Calu3 (cell line): ENCODE measurements around the gene ARG1. TPM values are rescaled to one million over a fixed set of nuclear protein-coding genes. Genes with fewer than 3 reads are reported as not detected.

Source experiments
- BruUV-seq: library from RNA; stranded (reverse); fragments of 400-500 nt; replicated peaks from 2 replicates; lab custom pipeline; 2021; lab: Mats Ljungman, UMichigan
- CTCF ChIA-PET: fragments of 300-600 bp; sonication (Branson Sonifier 250); formaldehyde crosslinking; loops from one replicate; lab custom pipeline; 2022; ENCODE audit warnings: antibody characterized with exemption; lab: Charles Lee
- DNase-seq: peaks from one replicate; pipeline ENCODE4 v3.0.0; 2022
- H3K27ac Mint-ChIP-seq: one replicate; pipeline ENCODE4 v1.8.0; 2022; ENCODE audit warnings: mixed read lengths; ENCODE audit not compliant: unreplicated experiment
- H3K27me3 Mint-ChIP-seq: one replicate; pipeline ENCODE4 v1.8.0; 2022; ENCODE audit warnings: mixed read lengths; ENCODE audit not compliant: unreplicated experiment
- H3K36me3 Mint-ChIP-seq: one replicate; pipeline ENCODE4 v1.8.0; 2022; ENCODE audit warnings: mild to moderate bottlenecking, moderate library complexity, mixed read lengths; ENCODE audit not compliant: insufficient read depth, unreplicated experiment
- H3K4me1 Mint-ChIP-seq: one replicate; pipeline ENCODE4 v1.8.0; 2022; ENCODE audit warnings: mild to moderate bottlenecking, low read depth, mixed read lengths; ENCODE audit not compliant: unreplicated experiment
- H3K4me3 Mint-ChIP-seq: one replicate; pipeline ENCODE4 v1.8.0; 2022; ENCODE audit warnings: mild to moderate bottlenecking, low read depth, moderate library complexity, mixed read lengths; ENCODE audit not compliant: unreplicated experiment
- H3K9me3 Mint-ChIP-seq: one replicate; pipeline ENCODE4 v1.8.0; 2022; ENCODE audit warnings: low read depth, mixed read lengths; ENCODE audit not compliant: unreplicated experiment
- CTCF ChIP-seq: fragments of 200-600 bp; IDR thresholded peaks from one replicate; pipeline ENCODE4 v1.8.0; 2022; ENCODE audit warnings: antibody characterized with exemption; ENCODE audit not compliant: unreplicated experiment
- intact Hi-C: fragments of 100-400 bp; cut with micrococcal nuclease; formaldehyde crosslinking; loops from one replicate; pipeline ENCODE4 v1.10.0; 2022; ENCODE audit not compliant: unreplicated experiment
- total RNA-seq: library from RNA; stranded (reverse); gene quantifications from 2 replicates; pipeline ENCODE4 v1.2.3, GENCODE V29; 2022

ARG1 gene
- total RNA-seq, 1 experiment from 2014 or later: not detected

- CTCF ChIA-PET: interaction anchor here (1.0 kb wide), 1 partner anchor 110 kb away, joined by 4 read pairs; no protein-coding TSS in a partner anchor
- peaks cover 14% of the 10 kb centered on the region for H3K27me3 Mint-ChIP-seq
- no peak for DNase-seq
- peaks cover 9% of the 10 kb centered on the region for H3K4me1 Mint-ChIP-seq
- H3K4me3 Mint-ChIP-seq: no peak overlapping the region
- H3K9me3 Mint-ChIP-seq: no peaks in the 10 kb centered on the region
- H3K27ac Mint-ChIP-seq: no peak overlapping the region
- intact Hi-C loops: no loop called here
- no TSS peak for BruUV-seq
- no peak for TF ChIP-seq CTCF
- H3K36me3 Mint-ChIP-seq: peaks cover 21% of the 10 kb centered on the region
These were observed 56.6 kb downstream of the ARG1 start for GRCh38 chr6:131629651-131630050.

GRCh38 chr6:131631625-131632289, 58.7 kb downstream of the ARG1 start:
- CTCF ChIA-PET: no interaction called here
- TF ChIP-seq CTCF: no peak

More at GRCh38 chr6:131631625-131632289, 58.7 kb downstream of the ARG1 start:
- no peaks in the 10 kb centered on the region for H3K9me3 Mint-ChIP-seq
- peaks cover 9% of the 10 kb centered on the region for H3K4me1 Mint-ChIP-seq
- no peak overlapping the region for H3K27ac Mint-ChIP-seq
- BruUV-seq: no TSS peak
- intact Hi-C loops: no loop called here
- H3K4me3 Mint-ChIP-seq: no peak overlapping the region
- peaks cover 16% of the 10 kb centered on the region for H3K36me3 Mint-ChIP-seq
- DNase-seq: no peak
- H3K27me3 Mint-ChIP-seq: peaks cover 14% of the 10 kb centered on the region

Other genes starting within 250 kb of the ARG1 start
- 31.0 and 31.9 TPM in 2 replicates for gene MED23, start 55.0 kb downstream of the ARG1 start, total RNA-seq
- gene ENPP3, start 64.1 kb downstream of the ARG1 start, total RNA-seq: not detected in 2 replicates
- not detected in 2 replicates for gene OR2A4, start 128.2 kb downstream of the ARG1 start, total RNA-seq
- gene CTAGE9, start 137.8 kb downstream of the ARG1 start, total RNA-seq: not detected in 2 replicates
- 7.6 and 7.7 TPM in 2 replicates for gene ENPP1, start 234.8 kb downstream of the ARG1 start, total RNA-seq